Stomach (tissue), 9 donors: ENCODE measurements around the gene KAT14. TPM values are rescaled to one million over a fixed set of nuclear protein-coding genes. Genes with fewer than 3 reads are reported as not detected.
"Not testable (repeated sequence)": the region's sequence is repeated elsewhere in the genome, so short reads cannot be mapped to it uniquely, and the experiment has no call there.

Experiments used
- DNase-seq, 2 donors: peaks; one replicate each; pipeline versions ENCODE4 v3.0.0 to v3.0.0-alpha.2; 2013 to 2019
- H3K27ac ChIP-seq, 5 donors: fragments of 200-600 bp in 4 of 5; sonication (generic) in 4 of 5; one replicate each; pipeline ENCODE4 v1.5.1; 2013 to 2019; ENCODE audit warnings: mild to moderate bottlenecking in 1 of 5, moderate library complexity in 1 of 5
- H3K27me3 ChIP-seq, 3 donors: fragments of 200-600 bp; sonication (generic); one replicate each; pipeline ENCODE4 v1.5.1; 2017 to 2019; ENCODE audit warnings: mixed run types in 1 of 3
- H3K36me3 ChIP-seq, 4 donors: fragments of 200-600 bp; sonication (generic); 1 replicate in 3 of 4; 2 replicates in 1 of 4; pipeline ENCODE4 v1.5.1; 2016 to 2019
- H3K4me1 ChIP-seq, 4 donors: fragments of 200-600 bp; sonication (generic); one replicate each; pipeline ENCODE4 v1.5.1; 2016 to 2019
- H3K4me3 ChIP-seq, 4 donors: fragments of 200-600 bp; sonication (generic) in 3 of 4; one replicate each; pipeline ENCODE4 v1.5.1; 2016 to 2019; ENCODE audit warnings: mild to moderate bottlenecking in 1 of 4
- H3K9me3 ChIP-seq, 4 donors: fragments of 200-600 bp; sonication (generic); one replicate each; pipeline ENCODE4 v1.5.1; 2016 to 2019
- EP300 ChIP-seq: sonication (generic); formaldehyde crosslinking; IDR thresholded peaks from one replicate; pipeline ENCODE4 v1.6.1; 2017; ENCODE audit warnings: antibody characterized with exemption
- POLR2A ChIP-seq, 4 donors: fragments of 450-650 bp; IDR thresholded peaks; one replicate each; pipeline ENCODE4 v1.6.1; 2016; ENCODE audit warnings: antibody characterized with exemption in 4 of 4, control low read depth in 2 of 4, mild to moderate bottlenecking in 1 of 4, moderate library complexity in 1 of 4
- POLR2AphosphoS5 ChIP-seq, 3 donors: sonication (generic); formaldehyde crosslinking; IDR thresholded peaks; one replicate each; pipeline ENCODE4 v1.6.1; 2016; ENCODE audit warnings: antibody characterized with exemption in 3 of 3
- WGBS, 5 donors: extraction: QIAGEN DNeasy Blood & Tissue Kit in 3 of 5; methylation state at CpG; one replicate each; pipeline versions ENCODE4 v1.1.5 to v1.1.7; 2013 to 2018; 5-methylcytosine and 5-hydroxymethylcytosine counted together
- intact Hi-C: fragments of 100-400 bp; cut with DNase I; formaldehyde crosslinking; loops from one replicate; pipeline ENCODE4 v1.15.1; 2023; ENCODE audit warnings: low total_unique reads
- polyA plus RNA-seq, 3 donors: library from polyadenylated mRNA; stranded (reverse); fragments of 200-250 nt; gene quantifications; one replicate each; pipeline ENCODE4 v1.2.3, GENCODE V29; 2013
- total RNA-seq, 5 donors: library from RNA; depleted of rRNA; stranded (reverse); fragments of >200 nt; gene quantifications; one replicate each; pipeline versions ENCODE4 v1.1.0 to v1.2.3, GENCODE V29; 2014 to 2016
- TF ChIP-seq, protein P1 (sequence below), 7 experiments: fragments of 450-650 bp in 4 of 7; fragments of 200-600 bp in 3 of 7; sonication (generic) in 3 of 7; IDR thresholded peaks; one replicate each; pipeline ENCODE4 v1.5.1; 2016 to 2019; ENCODE audit warnings: antibody characterized with exemption in 7 of 7, control low read depth in 2 of 7, mild to moderate bottlenecking in 1 of 7
- donor health status: healthy with polysubstance abuse.
- donor health status: Bipolar disorder and iron deficiency.
- donor health status: healthy.

The KAT14 gene
- total and polyA plus RNA-seq, 8 donors: 0.58 to 35.5 (median 10.9) TPM

DNA sequence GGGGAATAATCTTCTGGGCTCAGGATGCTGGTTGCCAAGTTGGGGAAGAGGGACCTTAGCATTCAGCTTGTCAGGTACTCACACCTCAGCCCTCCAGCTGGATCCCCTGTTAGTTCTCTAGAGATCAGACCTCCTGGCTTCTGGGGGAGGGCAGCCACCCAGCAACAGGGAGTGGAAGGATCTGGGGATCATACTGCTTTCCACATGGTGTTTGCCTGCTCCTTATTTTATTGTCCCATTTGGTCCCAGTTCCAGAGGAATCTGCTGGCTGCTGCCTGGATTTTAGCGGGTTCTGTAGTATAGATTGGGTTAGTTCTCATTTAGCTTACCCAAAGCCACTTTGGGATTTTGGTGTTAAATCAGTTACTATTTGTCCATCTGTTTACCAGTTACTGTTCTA lies 29.3 kb downstream of the KAT14 start:
- TF ChIP-seq POLR2AphosphoS5 (IDR thresholded peaks at IDR 0.05): no peak
- no peak for TF ChIP-seq POLR2A (IDR thresholded peaks at IDR 0.05)
- intact Hi-C loops: no loop called here
- DNase-seq: no peak
- 78 to 100% (median 94%) methylated on average over 1 of the region's 1 CpG for WGBS, 5 donors
- Histone ChIP-seq H3K4me3 (no peak overlapping the region), H3K36me3 (peaks cover 23 to 76% (median 67%) of the 10 kb centered on the region in 4 donors), H3K4me1 (peaks cover 6 to 28% (median 18%) of the 10 kb centered on the region in 4 donors), H3K27ac (no peak overlapping the region), H3K9me3 (no peaks in the 10 kb centered on the region), H3K27me3 (no peaks in the 10 kb centered on the region)

DNA sequence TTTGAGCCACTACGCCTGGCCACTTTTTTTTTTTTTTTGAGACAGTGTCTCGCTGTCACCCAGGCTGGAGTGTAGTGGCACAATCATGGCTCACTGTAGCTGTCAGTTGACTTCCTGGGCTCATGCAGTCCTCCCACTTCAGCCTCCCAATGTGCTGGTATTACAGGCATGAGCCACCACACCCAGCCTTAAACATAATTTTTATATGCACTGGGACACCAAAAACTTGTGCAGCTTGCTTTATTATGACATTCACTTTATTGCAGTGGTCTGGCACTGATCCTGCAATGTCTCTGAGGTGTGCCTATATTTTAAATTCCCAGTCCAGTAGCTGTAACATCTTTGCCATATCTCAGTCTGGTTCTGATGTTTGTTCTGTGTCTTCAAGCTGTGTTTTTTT lies 34.7 kb downstream of the KAT14 start:
- H3K4me1 ChIP-seq: peaks cover 0 to 6% (median under 1%) of the 10 kb centered on the region in 4 donors
- DNase-seq: no peak
- intact Hi-C loops: no loop called here
- no peaks in the 10 kb centered on the region for H3K27me3 ChIP-seq
- H3K9me3 ChIP-seq: no peaks in the 10 kb centered on the region
- peaks cover 13 to 78% (median 48%) of the 10 kb centered on the region in 4 donors for H3K36me3 ChIP-seq
- H3K27ac ChIP-seq: no peak overlapping the region
- WGBS, 5 donors: 92 to 100% (median 100%) methylated on average over 2 of the region's 2 CpGs
- no peak overlapping the region for H3K4me3 ChIP-seq
- TF ChIP-seq POLR2A (IDR thresholded peaks at IDR 0.05): no peak
- TF ChIP-seq POLR2AphosphoS5 (IDR thresholded peaks at IDR 0.05): no peak
- TF ChIP-seq, protein P1, sequence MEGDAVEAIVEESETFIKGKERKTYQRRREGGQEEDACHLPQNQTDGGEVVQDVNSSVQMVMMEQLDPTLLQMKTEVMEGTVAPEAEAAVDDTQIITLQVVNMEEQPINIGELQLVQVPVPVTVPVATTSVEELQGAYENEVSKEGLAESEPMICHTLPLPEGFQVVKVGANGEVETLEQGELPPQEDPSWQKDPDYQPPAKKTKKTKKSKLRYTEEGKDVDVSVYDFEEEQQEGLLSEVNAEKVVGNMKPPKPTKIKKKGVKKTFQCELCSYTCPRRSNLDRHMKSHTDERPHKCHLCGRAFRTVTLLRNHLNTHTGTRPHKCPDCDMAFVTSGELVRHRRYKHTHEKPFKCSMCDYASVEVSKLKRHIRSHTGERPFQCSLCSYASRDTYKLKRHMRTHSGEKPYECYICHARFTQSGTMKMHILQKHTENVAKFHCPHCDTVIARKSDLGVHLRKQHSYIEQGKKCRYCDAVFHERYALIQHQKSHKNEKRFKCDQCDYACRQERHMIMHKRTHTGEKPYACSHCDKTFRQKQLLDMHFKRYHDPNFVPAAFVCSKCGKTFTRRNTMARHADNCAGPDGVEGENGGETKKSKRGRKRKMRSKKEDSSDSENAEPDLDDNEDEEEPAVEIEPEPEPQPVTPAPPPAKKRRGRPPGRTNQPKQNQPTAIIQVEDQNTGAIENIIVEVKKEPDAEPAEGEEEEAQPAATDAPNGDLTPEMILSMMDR (IDR thresholded peaks at IDR 0.05): no peak
- TF ChIP-seq EP300: no peak

DNA sequence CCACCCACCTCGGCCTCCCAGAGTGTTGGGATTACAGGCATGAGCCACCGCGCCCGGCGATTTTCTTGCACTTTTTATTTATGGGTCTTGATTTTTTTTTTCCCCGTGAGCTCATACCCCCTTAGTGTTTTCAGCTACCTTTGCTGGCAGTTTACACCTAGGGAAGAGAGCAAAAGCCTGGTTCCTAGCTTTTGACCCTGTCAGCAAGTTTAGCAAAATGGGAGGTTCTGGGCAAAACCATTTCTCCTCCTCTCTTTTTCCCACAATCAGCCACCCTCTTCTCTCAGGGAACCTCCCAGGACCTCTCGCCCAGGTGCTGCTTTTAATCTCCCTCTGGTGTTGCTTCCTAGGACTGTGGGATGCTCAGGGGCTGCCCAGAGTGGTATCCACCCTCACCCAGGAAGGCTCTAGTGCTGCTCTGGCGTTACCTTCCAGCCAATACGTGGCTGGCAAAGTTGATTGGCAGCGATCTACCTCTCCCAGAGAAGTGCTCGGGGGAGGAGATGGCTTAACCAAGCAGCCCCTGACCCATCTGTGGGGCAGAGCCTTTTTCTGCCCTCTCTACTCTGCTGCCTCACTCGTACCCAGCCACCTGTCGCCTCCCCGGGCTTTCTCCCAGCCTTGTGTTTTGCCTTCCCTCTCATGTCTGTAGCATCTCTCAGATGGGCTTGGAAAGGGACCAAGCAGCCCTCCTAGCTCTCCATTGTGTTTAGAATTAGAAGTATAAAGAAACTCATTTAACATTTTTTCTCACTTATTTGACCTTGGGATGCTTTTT lies 37.4 kb downstream of the KAT14 start:
- Histone ChIP-seq H3K27me3 (no peaks in the 10 kb centered on the region), H3K9me3 (peaks cover 0 to 10% (median 5%) of the 10 kb centered on the region in 4 donors), H3K4me3 (no peak overlapping the region), H3K27ac (no peak overlapping the region), H3K36me3 (peaks cover 19 to 80% (median 51%) of the 10 kb centered on the region in 4 donors), H3K4me1 (no peaks in the 10 kb centered on the region)
- 95 to 99% (median 96%) methylated on average over 14 of the region's 14 CpGs for WGBS, 5 donors
- no peak for DNase-seq
- intact Hi-C loops: no loop called here
- TF ChIP-seq, protein P1 (IDR thresholded peaks at IDR 0.05): no peak
- TF ChIP-seq EP300: no peak
- TF ChIP-seq POLR2AphosphoS5 (IDR thresholded peaks at IDR 0.05): no peak
- TF ChIP-seq POLR2A (IDR thresholded peaks at IDR 0.05): no peak

DNA sequence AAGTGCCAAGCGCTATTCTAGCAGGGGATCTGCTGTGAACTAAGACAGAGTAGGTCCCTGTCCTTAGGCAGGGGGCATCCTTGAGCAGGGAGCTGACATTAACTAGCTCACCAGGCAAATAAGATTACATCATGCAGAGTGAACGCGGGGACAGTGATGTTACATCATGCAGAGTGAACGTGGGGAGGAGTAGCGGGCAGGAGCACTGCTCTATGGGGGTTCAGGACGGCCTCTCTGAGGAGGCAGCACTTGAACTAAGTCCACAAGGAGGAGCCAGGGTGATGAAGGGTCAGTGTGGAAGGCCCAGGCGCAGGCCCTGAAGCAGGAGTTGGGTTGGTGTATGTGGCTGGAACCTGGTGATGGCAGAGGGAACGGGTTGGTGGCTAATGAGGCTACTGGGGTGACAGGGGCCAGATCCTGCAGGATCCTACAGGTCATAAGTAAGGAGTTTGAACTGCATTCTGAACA lies 38.7 kb downstream of the KAT14 start:
- DNase-seq: no peak
- Histone ChIP-seq H3K4me1 (no peaks in the 10 kb centered on the region), H3K27ac (no peak overlapping the region), H3K36me3 (peaks cover 17 to 76% (median 50%) of the 10 kb centered on the region in 4 donors), H3K4me3 (no peak overlapping the region), H3K27me3 (no peaks in the 10 kb centered on the region), H3K9me3 (peaks cover 0 to 16% (median 5%) of the 10 kb centered on the region in 4 donors)
- WGBS, 5 donors: 80 to 94% (median 90%) methylated on average over 8 of the region's 8 CpGs
- TF ChIP-seq POLR2AphosphoS5 (IDR thresholded peaks at IDR 0.05) (no peak), POLR2A (IDR thresholded peaks at IDR 0.05) (no peak), EP300 (no peak)
- TF ChIP-seq, protein P1 (IDR thresholded peaks at IDR 0.05): no peak
- intact Hi-C loops: no loop called here

DNA sequence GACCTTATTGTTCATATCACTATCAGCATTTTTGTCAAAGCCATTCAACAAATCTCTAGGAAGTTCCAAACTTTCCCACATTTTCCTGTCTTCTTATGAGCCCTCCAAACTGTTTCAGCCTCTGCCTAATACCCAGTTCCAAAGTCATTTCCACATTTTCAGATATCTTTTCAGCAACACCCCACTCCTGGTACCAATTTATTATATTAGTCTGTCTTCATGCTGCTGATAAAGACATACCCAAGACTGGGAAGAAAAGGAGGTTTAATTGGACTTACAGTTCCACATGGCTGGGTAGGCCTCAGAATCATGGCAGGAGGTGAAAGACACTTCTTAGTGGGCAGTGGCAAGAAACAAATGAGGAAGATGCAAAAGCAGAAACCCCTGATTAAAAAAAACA lies 42.7 kb downstream of the KAT14 start:
- DNase-seq, H3K4me1 ChIP-seq, H3K27me3 ChIP-seq, H3K27ac ChIP-seq, H3K4me3 ChIP-seq, intact Hi-C loops: not testable (repeated sequence)
- Histone ChIP-seq H3K36me3 (peaks cover 44 to 88% (median 75%) of the 10 kb centered on the region in 4 donors), H3K9me3 (peaks cover 0 to 16% (median 5%) of the 10 kb centered on the region in 4 donors)
